HepG2 (cell line): ENCODE data around the gene KPNB1. TPM values are rescaled to one million over a fixed set of nuclear protein-coding genes. Genes with fewer than 3 reads are reported as not detected.

Experiments used
- CREB1 ChIP-seq, 2 experiments: fragments of 450-650 bp in 1 of 2; IDR thresholded peaks; 2 replicates each; pipeline ENCODE4 v1.6.1; 2016 to 2017; ENCODE audit warnings: control low read depth in 1 of 2, mild to moderate bottlenecking in 1 of 2, missing compliant biosample characterization in 1 of 2, missing genetic modification characterization in 1 of 2
- EP300 ChIP-seq, 3 experiments: sonication (generic) in 1 of 3; formaldehyde crosslinking in 1 of 3; IDR thresholded peaks; 2 replicates each; pipeline versions ENCODE4 v1.5.1 to v1.6.1; 2011 to 2020; ENCODE audit warnings: low read depth in 2 of 3, low read length in 2 of 3, borderline replicate concordance in 1 of 3, improper control_type of control experiment in 1 of 3, mild to moderate bottlenecking in 1 of 3, missing genetic modification reagents in 1 of 3, moderate library complexity in 1 of 3
- HDAC1 ChIP-seq: sonication (generic); formaldehyde crosslinking; IDR thresholded peaks from 2 replicates; pipeline ENCODE4 v1.5.1; 2020; ENCODE audit warnings: mild to moderate bottlenecking, missing genetic modification reagents
- HMG20A ChIP-seq: IDR thresholded peaks from 2 replicates; pipeline ENCODE4 v1.6.1; 2016; ENCODE audit warnings: borderline replicate concordance
- JDP2 ChIP-seq: sonication (generic); formaldehyde crosslinking; IDR thresholded peaks from 2 replicates; pipeline ENCODE4 v1.8.1; 2022; ENCODE audit warnings: missing genetic modification reagents, borderline replicate concordance
- MIXL1 ChIP-seq: IDR thresholded peaks from 2 replicates; pipeline ENCODE4 v1.6.1; 2016
- PAX8 ChIP-seq: sonication (generic); formaldehyde crosslinking; IDR thresholded peaks from 2 replicates; pipeline ENCODE4 v1.8.0; 2022; ENCODE audit warnings: mild to moderate bottlenecking, missing genetic modification reagents, borderline replicate concordance
- RBM39 ChIP-seq: fragments of 200-400 bp; formaldehyde crosslinking; IDR thresholded peaks from one replicate; pipeline ENCODE4 v1.6.1; 2018; ENCODE audit warnings: antibody characterized with exemption, mild to moderate bottlenecking, low read depth, low read length; ENCODE audit not compliant: poor library complexity, severe bottlenecking
- polyA plus RNA-seq, 8 experiments: library from polyadenylated mRNA; depleted of rRNA in 3 of 8; stranded (reverse) in 7 of 8; unstranded in 1 of 8; fragments of >200 nt; fragmentation: Illumina TruSeq in 4 of 8; extraction: Trizol in 4 of 8; gene quantifications; 2 replicates each; pipeline versions ENCODE4 v1.2.1 to v1.2.3, GENCODE V29; 2011 to 2016; ENCODE audit warnings: low read depth in 4 of 8, missing spikeins in 1 of 8, mixed read lengths in 1 of 8; ENCODE audit not compliant: insufficient read depth in 1 of 8
- total RNA-seq, 5 experiments: library from RNA; depleted of rRNA; stranded (reverse); fragments of >200 nt; fragmentation: Illumina TruSeq; extraction: Trizol; gene quantifications; 2 replicates each; pipeline ENCODE4 v1.2.3, GENCODE V29; 2016; ENCODE audit warnings: low read depth in 1 of 5
- TF ChIP-seq, protein P1 (sequence below): sonication (generic); formaldehyde crosslinking; IDR thresholded peaks from 2 replicates; pipeline ENCODE4 v1.4.0; 2020; ENCODE audit warnings: mild to moderate bottlenecking, low read depth, missing genetic modification reagents
- TF ChIP-seq, protein P2 (sequence below): sonication (generic); formaldehyde crosslinking; IDR thresholded peaks from 2 replicates; pipeline ENCODE4 v1.9.0; 2021; ENCODE audit warnings: mild to moderate bottlenecking, missing genetic modification reagents
- TF ChIP-seq, protein P3 (sequence below): sonication (generic); formaldehyde crosslinking; IDR thresholded peaks from 2 replicates; pipeline ENCODE4 v1.5.0; 2020; ENCODE audit warnings: missing genetic modification reagents

The KPNB1 gene
- total and polyA plus RNA-seq, 2 of the 13 experiments (the other 11 are each of a cell fraction or from before 2014, with no cell fraction given): 164 to 424 TPM

DNA sequence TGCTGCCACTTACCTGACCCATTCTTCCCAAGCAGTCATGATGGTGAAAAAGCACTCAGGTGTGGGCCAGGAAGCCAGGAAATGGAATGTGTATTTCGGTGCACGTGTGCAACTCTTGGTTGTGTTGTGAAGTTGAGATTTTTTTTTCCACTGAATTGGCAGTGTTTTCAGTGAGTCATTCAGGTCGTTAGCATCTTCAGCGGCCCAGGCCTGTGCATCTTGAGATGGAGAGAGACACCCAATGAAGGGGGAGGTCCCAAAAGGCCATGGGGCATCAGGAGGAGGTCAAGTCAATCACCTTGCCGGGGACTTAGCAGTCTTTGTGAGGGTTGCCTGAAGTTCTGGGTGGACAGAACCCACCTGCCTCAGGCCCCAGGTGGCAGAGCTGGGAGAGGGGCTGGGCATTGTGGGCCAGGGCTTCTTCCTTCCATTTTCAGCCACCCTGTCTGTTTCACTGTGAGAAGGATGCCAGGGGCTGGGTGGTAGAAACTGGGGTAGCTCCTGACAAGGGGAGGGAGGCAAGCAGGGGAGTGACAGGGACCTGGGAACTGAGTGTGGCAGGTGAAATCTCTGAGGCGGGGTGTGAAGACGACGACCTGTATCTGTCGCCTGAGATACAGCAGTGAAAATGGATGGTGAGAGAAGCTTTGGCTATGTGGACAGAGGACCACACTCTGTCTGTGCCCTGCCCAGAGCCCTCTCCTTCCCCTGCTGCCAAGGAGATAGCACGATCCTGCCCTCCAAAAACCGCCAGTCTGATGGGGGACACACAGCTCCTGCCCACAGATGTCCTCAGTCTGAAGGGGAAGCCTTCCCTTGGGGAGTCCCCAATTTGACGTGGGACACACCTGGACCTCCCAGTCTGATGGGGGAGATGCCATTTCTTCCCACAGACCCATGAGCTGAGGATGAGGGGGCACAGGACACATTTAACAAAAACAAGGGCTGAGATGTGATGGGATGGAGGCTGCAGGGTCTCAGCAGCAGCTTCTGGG is 56.1 kb downstream of the KPNB1 start (continued):
- TF ChIP-seq, protein P1, sequence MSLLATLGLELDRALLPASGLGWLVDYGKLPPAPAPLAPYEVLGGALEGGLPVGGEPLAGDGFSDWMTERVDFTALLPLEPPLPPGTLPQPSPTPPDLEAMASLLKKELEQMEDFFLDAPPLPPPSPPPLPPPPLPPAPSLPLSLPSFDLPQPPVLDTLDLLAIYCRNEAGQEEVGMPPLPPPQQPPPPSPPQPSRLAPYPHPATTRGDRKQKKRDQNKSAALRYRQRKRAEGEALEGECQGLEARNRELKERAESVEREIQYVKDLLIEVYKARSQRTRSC (CRISPR knock-in tag): no peak
- TF ChIP-seq EP300 (IDR thresholded peaks at IDR 0.05; ENCODE audit: low read depth in 2 of 2, low read length in 2 of 2) (no peak), EP300 (CRISPR knock-in tag; IDR thresholded peaks at IDR 0.05; ENCODE audit: borderline replicate concordance) (no peak), PAX8 (CRISPR knock-in tag) (no peak), MIXL1 (no peak), RBM39 (no peak), JDP2 (CRISPR knock-in tag) (no peak), CREB1 (IDR thresholded peaks at IDR 0.05) (no peak), CREB1 (CRISPR knock-in tag; IDR thresholded peaks at IDR 0.05) (no peak), HMG20A (CRISPR knock-in tag) (no peak), HDAC1 (no peak)
- TF ChIP-seq, protein P2, sequence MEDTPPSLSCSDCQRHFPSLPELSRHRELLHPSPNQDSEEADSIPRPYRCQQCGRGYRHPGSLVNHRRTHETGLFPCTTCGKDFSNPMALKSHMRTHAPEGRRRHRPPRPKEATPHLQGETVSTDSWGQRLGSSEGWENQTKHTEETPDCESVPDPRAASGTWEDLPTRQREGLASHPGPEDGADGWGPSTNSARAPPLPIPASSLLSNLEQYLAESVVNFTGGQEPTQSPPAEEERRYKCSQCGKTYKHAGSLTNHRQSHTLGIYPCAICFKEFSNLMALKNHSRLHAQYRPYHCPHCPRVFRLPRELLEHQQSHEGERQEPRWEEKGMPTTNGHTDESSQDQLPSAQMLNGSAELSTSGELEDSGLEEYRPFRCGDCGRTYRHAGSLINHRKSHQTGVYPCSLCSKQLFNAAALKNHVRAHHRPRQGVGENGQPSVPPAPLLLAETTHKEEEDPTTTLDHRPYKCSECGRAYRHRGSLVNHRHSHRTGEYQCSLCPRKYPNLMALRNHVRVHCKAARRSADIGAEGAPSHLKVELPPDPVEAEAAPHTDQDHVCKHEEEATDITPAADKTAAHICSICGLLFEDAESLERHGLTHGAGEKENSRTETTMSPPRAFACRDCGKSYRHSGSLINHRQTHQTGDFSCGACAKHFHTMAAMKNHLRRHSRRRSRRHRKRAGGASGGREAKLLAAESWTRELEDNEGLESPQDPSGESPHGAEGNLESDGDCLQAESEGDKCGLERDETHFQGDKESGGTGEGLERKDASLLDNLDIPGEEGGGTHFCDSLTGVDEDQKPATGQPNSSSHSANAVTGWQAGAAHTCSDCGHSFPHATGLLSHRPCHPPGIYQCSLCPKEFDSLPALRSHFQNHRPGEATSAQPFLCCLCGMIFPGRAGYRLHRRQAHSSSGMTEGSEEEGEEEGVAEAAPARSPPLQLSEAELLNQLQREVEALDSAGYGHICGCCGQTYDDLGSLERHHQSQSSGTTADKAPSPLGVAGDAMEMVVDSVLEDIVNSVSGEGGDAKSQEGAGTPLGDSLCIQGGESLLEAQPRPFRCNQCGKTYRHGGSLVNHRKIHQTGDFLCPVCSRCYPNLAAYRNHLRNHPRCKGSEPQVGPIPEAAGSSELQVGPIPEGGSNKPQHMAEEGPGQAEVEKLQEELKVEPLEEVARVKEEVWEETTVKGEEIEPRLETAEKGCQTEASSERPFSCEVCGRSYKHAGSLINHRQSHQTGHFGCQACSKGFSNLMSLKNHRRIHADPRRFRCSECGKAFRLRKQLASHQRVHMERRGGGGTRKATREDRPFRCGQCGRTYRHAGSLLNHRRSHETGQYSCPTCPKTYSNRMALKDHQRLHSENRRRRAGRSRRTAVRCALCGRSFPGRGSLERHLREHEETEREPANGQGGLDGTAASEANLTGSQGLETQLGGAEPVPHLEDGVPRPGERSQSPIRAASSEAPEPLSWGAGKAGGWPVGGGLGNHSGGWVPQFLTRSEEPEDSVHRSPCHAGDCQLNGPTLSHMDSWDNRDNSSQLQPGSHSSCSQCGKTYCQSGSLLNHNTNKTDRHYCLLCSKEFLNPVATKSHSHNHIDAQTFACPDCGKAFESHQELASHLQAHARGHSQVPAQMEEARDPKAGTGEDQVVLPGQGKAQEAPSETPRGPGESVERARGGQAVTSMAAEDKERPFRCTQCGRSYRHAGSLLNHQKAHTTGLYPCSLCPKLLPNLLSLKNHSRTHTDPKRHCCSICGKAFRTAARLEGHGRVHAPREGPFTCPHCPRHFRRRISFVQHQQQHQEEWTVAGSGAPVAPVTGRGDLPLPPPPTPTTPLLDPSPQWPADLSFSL (CRISPR knock-in tag): no peak
- TF ChIP-seq, protein P3, sequence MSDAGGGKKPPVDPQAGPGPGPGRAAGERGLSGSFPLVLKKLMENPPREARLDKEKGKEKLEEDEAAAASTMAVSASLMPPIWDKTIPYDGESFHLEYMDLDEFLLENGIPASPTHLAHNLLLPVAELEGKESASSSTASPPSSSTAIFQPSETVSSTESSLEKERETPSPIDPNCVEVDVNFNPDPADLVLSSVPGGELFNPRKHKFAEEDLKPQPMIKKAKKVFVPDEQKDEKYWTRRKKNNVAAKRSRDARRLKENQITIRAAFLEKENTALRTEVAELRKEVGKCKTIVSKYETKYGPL: no peak
